ENCODE measurements around the gene MARCHF4. TPM values are rescaled to one million over a fixed set of nuclear protein-coding genes. Genes with fewer than 3 reads are reported as not detected.

MARCHF4 gene
- total RNA-seq, 1 experiment from 2014 or later = 0.33 TPM

- H3K27ac Mint-ChIP-seq (ENCODE audit: low read depth, unreplicated experiment) = no peak overlapping the region
- no peak for TF ChIP-seq CTCF (IDR thresholded peaks at IDR 0.05; ENCODE audit: unreplicated experiment)
- peaks cover 63% of the 10 kb centered on the region for H3K36me3 Mint-ChIP-seq (ENCODE audit: insufficient read depth, unreplicated experiment)
These were observed 44.5 kb upstream of the MARCHF4 start for GRCh38 chr2:216416571-216417307.

GRCh38 chr2:216415541-216415940, 43.3 kb upstream of the MARCHF4 start:
- DNase-seq (ENCODE audit: unreplicated experiment) = no peak
- ChIA-PET POLR2A (no interaction called here), CTCF (interaction anchor here (0.5 to 3.6 kb wide), 5 partner anchors 11 to 306 kb away, joined by 3 to 29 read pairs (median 4); partner anchors contain the start of gene XRCC5)
- no peak for TF ChIP-seq CTCF (IDR thresholded peaks at IDR 0.05; ENCODE audit: unreplicated experiment)
- H3K36me3 Mint-ChIP-seq (ENCODE audit: insufficient read depth, unreplicated experiment) = peaks cover 51% of the 10 kb centered on the region
- H3K4me3 Mint-ChIP-seq (ENCODE audit: unreplicated experiment) = no peak overlapping the region
- no peak overlapping the region for H3K27ac Mint-ChIP-seq (ENCODE audit: low read depth, unreplicated experiment)
- no peaks in the 10 kb centered on the region for H3K9me3 Mint-ChIP-seq (ENCODE audit: unreplicated experiment)
- H3K4me1 Mint-ChIP-seq (ENCODE audit: insufficient read depth, unreplicated experiment) = no peaks in the 10 kb centered on the region
- H3K27me3 Mint-ChIP-seq (ENCODE audit: insufficient read depth, unreplicated experiment) = no peaks in the 10 kb centered on the region
- intact Hi-C loops (cut with micrococcal nuclease) = loop anchor here (10.0 kb wide), 2 partner anchors 79 to 249 kb away; partner anchors contain the start of gene RPL37A
- no TSS peak for BruUV-seq (replicated peaks)

More at GRCh38 chr2:216416571-216417307, 44.5 kb upstream of the MARCHF4 start:
- BruUV-seq (replicated peaks) = no TSS peak
- Mint-ChIP-seq H3K4me3 (ENCODE audit: unreplicated experiment) (no peak overlapping the region), H3K4me1 (ENCODE audit: insufficient read depth, unreplicated experiment) (no peaks in the 10 kb centered on the region), H3K9me3 (ENCODE audit: unreplicated experiment) (no peaks in the 10 kb centered on the region), H3K27me3 (ENCODE audit: insufficient read depth, unreplicated experiment) (no peaks in the 10 kb centered on the region)
- ChIA-PET CTCF (interaction anchor here (0.7 to 3.6 kb wide), 3 partner anchors 13 to 24 kb away, joined by 3 to 29 read pairs (median 3); no protein-coding TSS in a partner anchor), POLR2A (no interaction called here)
- DNase-seq (ENCODE audit: unreplicated experiment) = no peak
- intact Hi-C loops (cut with micrococcal nuclease) = loop anchor here (10.0 kb wide), 2 partner anchors 78 to 248 kb away; partner anchors contain the start of gene RPL37A

DNA sequence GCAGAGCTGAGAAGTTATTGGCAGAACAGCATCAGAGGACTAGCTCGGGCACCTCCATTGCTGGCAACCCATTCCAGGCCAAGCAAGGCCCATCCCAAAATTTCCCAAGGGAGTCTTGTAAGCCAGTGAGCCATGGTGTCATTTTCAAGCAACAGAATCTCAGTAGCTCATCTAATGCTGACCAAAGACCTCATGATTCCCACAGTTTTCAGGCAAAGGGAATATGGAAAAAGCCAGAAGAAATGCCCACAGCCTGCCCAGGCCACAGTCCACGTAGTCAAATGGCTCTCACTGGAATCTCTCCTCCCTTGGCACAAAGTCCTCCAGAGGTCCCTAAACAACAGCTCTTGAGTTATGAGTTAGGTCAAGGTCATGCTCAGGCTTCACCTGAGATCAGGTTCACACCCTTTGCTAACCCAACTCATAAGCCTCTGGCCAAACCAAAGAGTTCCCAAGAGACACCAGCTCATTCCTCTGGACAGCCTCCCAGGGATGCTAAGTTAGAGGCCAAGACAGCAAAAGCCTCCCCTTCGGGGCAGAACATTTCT, 42.6 kb upstream of the MARCHF4 start:
- TF ChIP-seq CTCF (IDR thresholded peaks at IDR 0.05; ENCODE audit: unreplicated experiment) = no peak
- ChIA-PET POLR2A (no interaction called here), CTCF (interaction anchor here (0.6 to 3.6 kb wide), 4 partner anchors 11 to 1879 kb away, joined by 3 to 29 read pairs (median 4); partner anchors contain the start of gene XRCC5)
- BruUV-seq (replicated peaks) = TSS peak; percentile 31
- H3K9me3 Mint-ChIP-seq (ENCODE audit: unreplicated experiment) = no peaks in the 10 kb centered on the region
- H3K36me3 Mint-ChIP-seq (ENCODE audit: insufficient read depth, unreplicated experiment) = peaks cover 44% of the 10 kb centered on the region
- no peak for DNase-seq (ENCODE audit: unreplicated experiment)
- H3K27ac Mint-ChIP-seq (ENCODE audit: low read depth, unreplicated experiment) = no peak overlapping the region
- no peaks in the 10 kb centered on the region for H3K4me1 Mint-ChIP-seq (ENCODE audit: insufficient read depth, unreplicated experiment)
- intact Hi-C loops (cut with micrococcal nuclease) = loop anchor here (10.0 kb wide), 2 partner anchors 80 to 250 kb away; partner anchors contain the start of gene RPL37A
- H3K4me3 Mint-ChIP-seq (ENCODE audit: unreplicated experiment) = no peak overlapping the region
- no peaks in the 10 kb centered on the region for H3K27me3 Mint-ChIP-seq (ENCODE audit: insufficient read depth, unreplicated experiment)

- Mint-ChIP-seq H3K4me3 (ENCODE audit: unreplicated experiment) (no peak overlapping the region), H3K27ac (ENCODE audit: low read depth, unreplicated experiment) (peak overlapping the region; percentile 53), H3K9me3 (ENCODE audit: unreplicated experiment) (no peaks in the 10 kb centered on the region), H3K36me3 (ENCODE audit: insufficient read depth, unreplicated experiment) (peaks cover 38% of the 10 kb centered on the region), H3K27me3 (ENCODE audit: insufficient read depth, unreplicated experiment) (no peaks in the 10 kb centered on the region), H3K4me1 (ENCODE audit: insufficient read depth, unreplicated experiment) (no peaks in the 10 kb centered on the region)
- intact Hi-C loops (cut with micrococcal nuclease) = loop anchor here (2.0 to 10.0 kb wide), 3 partner anchors 41 to 251 kb away; partner anchors contain the start of genes MARCHF4 and RPL37A
- ChIA-PET POLR2A (interaction anchor here (0.5 kb wide), 1 partner anchor 200 kb away, joined by 3 read pairs; no protein-coding TSS in a partner anchor), CTCF (interaction anchor here (3.6 kb wide), 1 partner anchor 10 kb away, joined by 29 read pairs; no protein-coding TSS in a partner anchor)
- DNase-seq (ENCODE audit: unreplicated experiment) = no peak
- TF ChIP-seq CTCF (IDR thresholded peaks at IDR 0.05; ENCODE audit: unreplicated experiment) = no peak
- BruUV-seq (replicated peaks) = no TSS peak
These were observed 41.6 kb upstream of the MARCHF4 start for GRCh38 chr2:216413882-216414281.
